ENCODE results near the gene PRKAR1B.

Gene PRKAR1B

GRCh38 chr7:762885-763284, 35.8 kb upstream of the PRKAR1B start:
- no peak overlapping the region for H3K4me2 ChIP-seq (ENCODE audit: low read length)
- peaks cover 61% of the 10 kb centered on the region for H3K36me3 ChIP-seq (ENCODE audit: insufficient read depth, low read length)
- H2AFZ ChIP-seq (ENCODE audit: low read length), result no peak overlapping the region
- no peaks in the 10 kb centered on the region for H3K9me3 ChIP-seq (ENCODE audit: low read length)
- H4K20me1 ChIP-seq (ENCODE audit: insufficient read depth, low read length), result no peaks in the 10 kb centered on the region
- TF ChIP-seq CTCF (IDR thresholded peaks at IDR 0.05; ENCODE audit: low read length) (no peak), EZH2 (IDR thresholded peaks at IDR 0.05; ENCODE audit: borderline replicate concordance, low read length) (no peak)
- no peaks in the 10 kb centered on the region for H3K4me1 ChIP-seq (ENCODE audit: insufficient read depth, low read length, severe bottlenecking)
- H3K27me3 ChIP-seq (ENCODE audit: insufficient read depth, low read length), result no peaks in the 10 kb centered on the region
- no peaks in the 10 kb centered on the region for H3F3A ChIP-seq (ENCODE audit: insufficient read depth, low read length)
- H3K9me2 ChIP-seq (ENCODE audit: low read depth, low read length), result no peaks in the 10 kb centered on the region
- H3K79me2 ChIP-seq (ENCODE audit: insufficient read depth, low read length), result no peaks in the 10 kb centered on the region
- H3K9ac ChIP-seq (ENCODE audit: low read length), result no peak overlapping the region
- H3K4me3 ChIP-seq (ENCODE audit: low read depth, low read length, poor library complexity, severe bottlenecking), result no peak overlapping the region
- H3K27ac ChIP-seq (ENCODE audit: low read depth, low read length, poor library complexity, severe bottlenecking), result no peak overlapping the region

- TF ChIP-seq EZH2 (IDR thresholded peaks at IDR 0.05; ENCODE audit: borderline replicate concordance, low read length), result no peak
- no peak for TF ChIP-seq CTCF (IDR thresholded peaks at IDR 0.05; ENCODE audit: low read length)
- no peaks in the 10 kb centered on the region for H3K79me2 ChIP-seq (ENCODE audit: insufficient read depth, low read length)
- H3K4me1 ChIP-seq (ENCODE audit: insufficient read depth, low read length, severe bottlenecking), result no peaks in the 10 kb centered on the region
- H3K36me3 ChIP-seq (ENCODE audit: insufficient read depth, low read length), result peaks cover 74% of the 10 kb centered on the region
- H2AFZ ChIP-seq (ENCODE audit: low read length), result no peak overlapping the region
- no peaks in the 10 kb centered on the region for H3K27me3 ChIP-seq (ENCODE audit: insufficient read depth, low read length)
- H3K4me3 ChIP-seq (ENCODE audit: low read depth, low read length, poor library complexity, severe bottlenecking), result no peak overlapping the region
- H3K9ac ChIP-seq (ENCODE audit: low read length), result no peak overlapping the region
- H4K20me1 ChIP-seq (ENCODE audit: insufficient read depth, low read length), result no peaks in the 10 kb centered on the region
- H3K9me2 ChIP-seq (ENCODE audit: low read depth, low read length), result no peaks in the 10 kb centered on the region
- no peaks in the 10 kb centered on the region for H3F3A ChIP-seq (ENCODE audit: insufficient read depth, low read length)
- no peaks in the 10 kb centered on the region for H3K9me3 ChIP-seq (ENCODE audit: low read length)
- H3K4me2 ChIP-seq (ENCODE audit: low read length), result no peak overlapping the region
- no peak overlapping the region for H3K27ac ChIP-seq (ENCODE audit: low read depth, low read length, poor library complexity, severe bottlenecking)
Observed at GRCh38 chr7:761631-762030, 34.5 kb upstream of the PRKAR1B start.

- no peak overlapping the region for H3K4me3 ChIP-seq (ENCODE audit: low read depth, low read length, poor library complexity, severe bottlenecking)
- no peaks in the 10 kb centered on the region for H3K4me1 ChIP-seq (ENCODE audit: insufficient read depth, low read length, severe bottlenecking)
- no peak overlapping the region for H3K9ac ChIP-seq (ENCODE audit: low read length)
- TF ChIP-seq EZH2 (IDR thresholded peaks at IDR 0.05; ENCODE audit: borderline replicate concordance, low read length), result no peak
- no peak for TF ChIP-seq CTCF (IDR thresholded peaks at IDR 0.05; ENCODE audit: low read length)
- H2AFZ ChIP-seq (ENCODE audit: low read length), result no peak overlapping the region
- H3K9me3 ChIP-seq (ENCODE audit: low read length), result no peaks in the 10 kb centered on the region
- no peaks in the 10 kb centered on the region for H3F3A ChIP-seq (ENCODE audit: insufficient read depth, low read length)
- H3K36me3 ChIP-seq (ENCODE audit: insufficient read depth, low read length), result peaks cover 75% of the 10 kb centered on the region
- H3K27me3 ChIP-seq (ENCODE audit: insufficient read depth, low read length), result no peaks in the 10 kb centered on the region
- no peak overlapping the region for H3K27ac ChIP-seq (ENCODE audit: low read depth, low read length, poor library complexity, severe bottlenecking)
- no peak overlapping the region for H3K4me2 ChIP-seq (ENCODE audit: low read length)
- H4K20me1 ChIP-seq (ENCODE audit: insufficient read depth, low read length), result no peaks in the 10 kb centered on the region
- H3K79me2 ChIP-seq (ENCODE audit: insufficient read depth, low read length), result no peaks in the 10 kb centered on the region
- H3K9me2 ChIP-seq (ENCODE audit: low read depth, low read length), result no peaks in the 10 kb centered on the region
Observed at GRCh38 chr7:761101-761500, 34.0 kb upstream of the PRKAR1B start.

All from OCI-LY1 (cell line).